ENCODE results near the gene S1PR2.

Gene S1PR2, protein sequence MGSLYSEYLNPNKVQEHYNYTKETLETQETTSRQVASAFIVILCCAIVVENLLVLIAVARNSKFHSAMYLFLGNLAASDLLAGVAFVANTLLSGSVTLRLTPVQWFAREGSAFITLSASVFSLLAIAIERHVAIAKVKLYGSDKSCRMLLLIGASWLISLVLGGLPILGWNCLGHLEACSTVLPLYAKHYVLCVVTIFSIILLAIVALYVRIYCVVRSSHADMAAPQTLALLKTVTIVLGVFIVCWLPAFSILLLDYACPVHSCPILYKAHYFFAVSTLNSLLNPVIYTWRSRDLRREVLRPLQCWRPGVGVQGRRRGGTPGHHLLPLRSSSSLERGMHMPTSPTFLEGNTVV

DNA sequence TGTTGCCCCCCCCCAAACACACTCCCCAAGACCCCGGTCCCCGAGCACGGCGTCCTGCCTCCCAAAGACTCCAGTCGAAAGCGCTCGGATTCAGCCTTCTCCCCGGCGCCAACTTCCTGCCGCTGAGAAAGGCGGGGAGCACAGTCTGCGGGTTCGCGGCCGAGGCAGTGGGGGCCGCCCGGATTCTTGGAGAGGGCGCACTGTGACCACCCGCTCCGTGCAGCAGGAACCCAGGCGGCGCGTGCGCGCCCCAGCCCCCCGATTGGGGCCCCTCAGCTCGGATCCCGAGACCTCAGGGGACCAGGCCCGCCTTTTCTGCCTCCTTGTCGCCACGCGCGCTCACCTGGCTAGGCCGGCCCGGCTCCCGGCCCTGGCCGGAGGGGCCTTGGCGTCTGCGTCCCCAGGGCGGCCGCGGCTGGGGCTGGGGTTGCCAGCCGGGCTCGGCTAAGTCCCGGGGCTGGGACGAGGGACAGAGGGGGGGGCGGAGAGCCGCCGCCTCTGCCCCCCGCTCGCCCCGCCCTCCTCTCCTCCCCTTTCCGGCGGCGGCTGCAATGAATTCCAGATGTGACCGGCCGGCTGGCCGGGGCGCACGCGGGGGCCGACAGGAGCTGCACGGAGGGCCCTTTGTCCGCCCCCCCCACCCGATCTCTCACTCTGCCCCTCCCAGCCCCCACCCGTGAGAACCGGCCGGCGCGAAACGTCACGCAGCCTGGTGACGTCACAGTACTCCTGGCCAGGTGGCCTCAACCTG, at the start of gene S1PR2:
S1PR2 (minus strand) TSS at position 471 of the 751 bp plus-strand sequence. CDS start 6,426 bp downstream, outside the sequence.
- peak; percentile 88 for DNase-seq

GRCh38 chr19:10279737-10280442, 48.8 kb upstream of the S1PR2 start:
- DNase-seq, result no peak

GRCh38 chr19:10278935-10279334, 47.8 kb upstream of the S1PR2 start:
- no peak for DNase-seq

- no peak for DNase-seq
Observed at GRCh38 chr19:10277795-10278589, 46.9 kb upstream of the S1PR2 start.

DNA sequence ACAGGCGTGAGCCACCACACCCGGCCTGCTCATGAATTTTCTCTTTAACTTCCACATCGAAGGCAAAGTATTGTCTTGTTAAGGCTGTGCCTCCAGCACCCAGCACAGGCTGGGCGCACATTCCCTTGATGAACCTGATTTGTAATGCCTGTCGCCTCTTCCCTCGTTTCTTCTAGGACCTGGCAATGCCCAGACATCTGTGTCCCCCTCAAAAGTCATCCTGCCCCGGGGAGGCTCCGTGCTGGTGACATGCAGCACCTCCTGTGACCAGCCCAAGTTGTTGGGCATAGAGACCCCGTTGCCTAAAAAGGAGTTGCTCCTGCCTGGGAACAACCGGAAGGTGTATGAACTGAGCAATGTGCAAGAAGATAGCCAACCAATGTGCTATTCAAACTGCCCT, 43.5 kb upstream of the S1PR2 start:
- DNase-seq, result no peak

GRCh38 chr19:10271543-10272086, 40.5 kb upstream of the S1PR2 start:
- peak; percentile 77 for DNase-seq

GRCh38 chr19:10270616-10271394, 39.7 kb upstream of the S1PR2 start, which contains the start of gene ICAM1:
ICAM1 (plus strand) TSS chr19:10271120; CDS start chr19:10271160, 40 bp downstream.
- peak; percentile 89 for DNase-seq

DNA sequence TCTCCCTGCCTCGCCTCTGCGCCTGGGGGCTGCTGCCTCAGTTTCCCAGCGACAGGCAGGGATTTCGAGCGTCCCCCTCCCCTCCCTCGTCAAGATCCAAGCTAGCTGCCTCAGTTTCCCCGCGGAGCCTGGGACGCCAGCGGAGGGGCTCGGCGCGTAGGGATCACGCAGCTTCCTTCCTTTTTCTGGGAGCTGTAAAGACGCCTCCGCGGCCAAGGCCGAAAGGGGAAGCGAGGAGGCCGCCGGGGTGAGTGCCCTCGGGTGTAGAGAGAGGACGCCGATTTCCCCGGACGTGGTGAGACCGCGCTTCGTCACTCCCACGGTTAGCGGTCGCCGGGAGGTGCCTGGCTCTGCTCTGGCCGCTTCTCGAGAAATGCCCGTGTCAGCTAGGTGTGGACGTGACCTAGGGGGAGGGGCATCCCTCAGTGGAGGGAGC, 39.1 kb upstream of the S1PR2 start:
- peak; percentile 84 for DNase-seq

DNA sequence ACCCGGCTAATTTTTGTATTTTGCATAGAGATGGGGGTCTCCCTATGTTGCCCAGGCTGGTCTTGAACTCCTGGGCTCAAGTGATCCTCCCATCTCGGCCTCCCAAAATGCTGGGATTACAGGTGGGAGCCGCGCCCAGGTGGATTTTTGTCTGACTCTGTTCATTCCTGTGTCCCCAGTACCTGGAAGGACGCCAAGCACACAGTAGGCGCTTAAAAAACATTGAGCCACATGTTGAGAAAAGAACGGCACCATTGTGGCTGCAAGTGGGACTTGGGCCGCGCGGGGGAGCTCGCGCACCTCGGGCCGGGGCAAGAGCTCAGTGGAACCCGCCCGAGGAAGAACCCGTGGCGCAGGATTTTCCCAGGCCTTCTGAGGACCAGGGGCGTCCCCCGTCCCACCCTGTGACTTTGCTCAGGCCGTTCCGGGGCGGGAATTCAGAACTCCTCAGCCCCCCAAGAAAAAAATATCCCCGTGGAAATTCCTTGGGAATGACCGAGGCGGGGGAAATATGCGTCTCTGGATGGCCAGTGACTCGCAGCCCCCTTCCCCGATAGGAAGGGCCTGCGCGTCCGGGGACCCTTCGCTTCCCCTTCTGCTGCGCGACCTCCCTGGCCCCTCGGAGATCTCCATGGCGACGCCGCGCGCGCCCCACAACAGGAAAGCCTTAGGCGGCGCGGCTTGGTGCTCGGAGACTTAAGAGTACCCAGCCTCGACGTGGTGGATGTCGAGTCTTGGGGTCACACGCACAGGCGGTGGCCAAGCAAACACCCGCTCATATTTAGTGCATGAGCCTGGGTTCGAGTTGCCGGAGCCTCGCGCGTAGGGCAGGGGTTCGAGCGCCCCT, 38.4 kb upstream of the S1PR2 start:
- DNase-seq, result peak; percentile 91

DNA sequence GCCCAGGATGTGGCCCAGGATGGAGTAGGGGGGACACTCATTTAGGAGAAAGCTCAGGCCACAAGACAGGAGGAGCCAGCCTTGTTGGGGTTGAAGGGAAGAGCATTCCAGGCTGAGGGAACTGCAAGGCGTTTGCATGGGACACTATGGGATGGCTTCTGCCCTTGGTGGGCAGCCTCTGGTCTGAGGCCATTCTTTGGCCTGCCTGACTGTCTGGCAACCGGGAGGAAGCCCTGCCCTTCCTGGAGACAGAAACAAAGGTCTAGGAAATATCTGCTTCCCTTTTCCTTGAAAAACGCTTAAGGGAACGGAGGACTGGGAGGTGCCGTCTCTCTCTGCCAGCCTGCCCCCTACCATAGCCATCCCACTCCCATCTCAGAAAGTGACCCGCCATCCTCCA, 36.9 kb upstream of the S1PR2 start:
- DNase-seq, result no peak

DNA sequence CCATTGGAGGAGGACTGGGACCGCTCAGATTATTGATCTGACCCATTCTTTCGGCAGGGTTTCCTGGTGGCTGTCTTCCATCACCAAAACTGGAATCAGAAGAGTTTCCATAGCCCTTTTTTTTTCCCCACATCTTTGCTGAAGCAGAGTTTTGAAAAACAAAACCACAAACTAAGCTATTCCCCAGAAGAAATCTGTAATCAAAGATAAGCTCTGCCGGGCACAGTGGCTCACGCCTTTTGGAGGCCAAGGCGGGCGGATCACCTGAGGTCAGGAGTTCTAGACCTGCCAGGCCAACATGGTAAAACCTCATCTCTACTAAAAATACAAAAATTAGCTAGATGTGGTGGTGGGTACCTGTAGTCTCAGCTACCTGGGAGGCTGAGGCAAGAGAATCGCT, 35.6 kb upstream of the S1PR2 start:
- no peak for DNase-seq

GRCh38 chr19:10262771-10263170, 31.6 kb upstream of the S1PR2 start:
- DNase-seq, result no peak

GRCh38 chr19:10260141-10260584, 29.0 kb upstream of the S1PR2 start:
- no peak for DNase-seq

DNA sequence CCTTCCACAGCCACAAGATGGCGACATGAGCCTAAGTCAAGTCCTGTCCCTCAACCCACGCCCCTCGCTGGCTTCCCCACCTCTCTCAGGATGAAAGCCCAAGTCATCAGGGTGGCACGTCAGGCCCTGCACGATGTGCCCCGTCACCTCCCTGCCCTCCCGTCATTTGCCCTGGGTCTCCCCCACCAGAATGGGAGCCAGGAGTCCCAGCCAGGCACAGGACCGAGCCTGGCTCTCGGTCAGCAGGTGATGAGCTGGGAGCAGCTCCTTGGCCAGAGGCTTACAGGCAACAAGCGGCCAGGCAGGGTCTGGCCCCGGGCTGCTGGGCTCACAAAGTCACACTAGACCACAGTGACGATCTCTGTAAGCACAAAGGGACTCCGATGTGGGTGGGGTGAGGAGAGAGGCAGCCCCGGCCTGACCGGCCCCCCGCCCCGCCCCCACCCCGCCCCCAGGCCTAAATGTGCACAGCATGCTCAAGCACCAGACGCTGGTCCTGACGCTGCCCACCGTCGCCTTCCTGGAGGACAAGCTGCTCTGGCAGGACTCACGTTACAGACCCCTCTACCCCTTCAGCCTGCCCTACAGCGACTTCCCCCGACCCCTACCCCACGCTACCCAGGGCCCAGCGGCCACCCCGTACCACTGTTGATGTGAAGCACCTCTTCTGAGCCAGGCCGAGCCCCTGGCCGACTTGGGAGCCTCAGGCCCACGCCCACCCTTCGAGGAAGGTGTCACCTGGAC, 28.2 kb upstream of the S1PR2 start:
- peak; percentile 92 for DNase-seq

DNA sequence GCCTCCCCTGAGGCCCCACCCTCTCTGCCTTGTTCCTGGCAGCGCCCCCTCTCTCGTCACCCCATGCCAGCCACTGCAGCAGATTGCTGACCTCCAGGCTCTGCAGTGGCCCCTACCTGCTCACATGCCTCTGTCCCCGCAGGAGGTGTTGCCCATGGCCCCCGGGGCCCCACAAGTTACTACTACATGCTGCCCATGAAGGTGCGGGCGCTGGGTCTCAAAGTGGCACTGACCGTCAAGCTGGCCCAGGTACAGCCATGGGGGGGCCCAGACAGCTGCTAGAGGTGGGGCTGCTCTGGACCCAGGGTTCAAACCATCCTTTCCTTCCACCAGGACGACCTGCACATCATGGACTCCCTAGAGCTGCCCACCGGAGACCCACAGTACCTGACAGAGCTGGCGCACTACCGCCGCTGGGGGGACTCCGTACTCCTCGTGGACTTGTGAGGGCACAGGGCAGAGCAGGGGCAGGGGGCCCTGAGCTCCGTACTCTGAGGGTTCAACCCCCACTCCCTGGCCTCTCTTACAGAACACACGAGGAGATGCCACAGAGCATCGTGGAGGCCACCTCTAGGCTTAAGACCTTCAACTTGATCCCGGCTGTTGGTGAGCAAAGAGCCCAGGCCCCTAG, 27.1 kb upstream of the S1PR2 start:
- DNase-seq, result no peak

GRCh38 chr19:10256970-10257615, 26.0 kb upstream of the S1PR2 start:
- DNase-seq, result no peak

DNA sequence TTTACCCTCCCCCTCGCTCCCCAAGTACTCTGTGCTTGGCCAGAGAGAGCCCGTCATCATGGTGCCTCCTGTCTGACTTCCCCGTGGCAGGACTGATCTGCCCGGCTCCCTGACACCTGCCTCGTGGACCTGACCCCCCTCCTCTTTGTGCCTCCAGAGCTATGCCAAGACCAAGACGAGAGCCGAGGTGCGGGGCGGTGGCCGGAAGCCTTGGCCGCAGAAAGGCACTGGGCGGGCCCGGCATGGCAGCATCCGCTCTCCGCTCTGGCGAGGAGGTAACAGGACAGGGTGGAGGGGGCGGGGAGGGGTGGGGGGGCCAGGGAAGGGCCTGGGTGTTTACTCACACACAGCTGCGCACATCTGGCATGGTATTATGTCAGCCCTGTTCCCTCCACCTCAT, 25.4 kb upstream of the S1PR2 start:
- DNase-seq, result no peak

GRCh38 chr19:10255358-10255757, 24.2 kb upstream of the S1PR2 start:
- DNase-seq, result no peak

DNA sequence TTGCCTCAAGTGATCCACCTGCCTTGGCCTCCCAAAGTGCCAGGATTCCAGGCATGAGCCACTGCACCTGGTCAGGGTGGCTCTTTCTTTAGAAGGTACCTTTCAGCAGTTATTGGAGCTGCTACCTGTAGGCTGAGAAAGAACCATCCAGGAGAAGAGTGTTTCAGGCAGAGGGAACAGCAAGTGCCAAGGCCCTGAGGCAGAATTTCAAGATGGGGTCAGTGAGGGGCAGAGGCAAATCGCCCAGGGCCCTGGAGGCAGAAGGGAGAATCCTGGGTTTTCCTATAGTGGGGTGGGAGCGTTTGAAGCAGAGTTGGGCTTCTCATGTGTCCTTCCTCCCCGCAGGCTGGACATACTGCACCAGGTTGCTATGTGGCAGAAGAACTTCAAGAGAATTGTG, 23.1 kb upstream of the S1PR2 start:
- DNase-seq, result no peak

Data from CD4-positive, alpha-beta T cell treated with Interleukin-21 for 1 hour (primary cell).